Neural cell (in vitro differentiated cells): Measurements from ENCODE around the gene SLC4A9. TPM values are rescaled to one million over a fixed set of nuclear protein-coding genes. Genes with fewer than 3 reads are reported as not detected.

Experiments
- H2AFZ ChIP-seq: fragments of 200-600, 300-800 bp; sonication (generic), shearing (Covaris generic); 2 replicates; pipeline ENCODE4 v1.6.0; 2014; ENCODE audit warnings: low read depth, mild to moderate bottlenecking, antibody characterized with exemption, low read length, moderate library complexity
- H3F3A ChIP-seq: fragments of 200-600 bp; shearing (Covaris generic); 2 replicates; pipeline ENCODE4 v1.6.1; 2016; ENCODE audit warnings: mild to moderate bottlenecking, moderate library complexity, mixed read lengths, antibody characterized with exemption, low read length; ENCODE audit not compliant: insufficient read depth, poor library complexity, severe bottlenecking
- H3K27ac ChIP-seq: fragments of 200-600, 300-800 bp; sonication (generic), shearing (Covaris generic); 2 replicates; pipeline ENCODE4 v1.5.1; 2014; ENCODE audit warnings: mild to moderate bottlenecking, low read length, moderate library complexity
- H3K27me3 ChIP-seq: fragments of 300-800, 200-600 bp; sonication (generic), shearing (Covaris generic); 2 replicates; pipeline ENCODE4 v1.6.0; 2014; ENCODE audit warnings: mild to moderate bottlenecking, low read depth, low read length, moderate library complexity; ENCODE audit not compliant: insufficient read depth
- H3K36me3 ChIP-seq: fragments of 300-800, 200-600 bp; sonication (generic), shearing (Covaris generic); 2 replicates; pipeline ENCODE4 v1.5.1; 2014; ENCODE audit warnings: mild to moderate bottlenecking, antibody characterized with exemption, low read length, moderate library complexity; ENCODE audit not compliant: insufficient read depth
- H3K4me2 ChIP-seq: fragments of 300-800, 200-600 bp; sonication (generic), shearing (Covaris generic); 2 replicates; pipeline ENCODE4 v1.6.0; 2014; ENCODE audit warnings: mild to moderate bottlenecking, low read length
- H3K4me3 ChIP-seq: fragments of 300-800, 200-600 bp; sonication (generic), shearing (Covaris generic); 2 replicates; pipeline ENCODE4 v1.5.1; 2014; ENCODE audit warnings: mild to moderate bottlenecking, low read length, moderate library complexity
- H3K79me2 ChIP-seq: fragments of 200-600 bp; shearing (Covaris generic); replicated peaks from 2 replicates; pipeline ENCODE4 v1.6.0; 2014; ENCODE audit warnings: mild to moderate bottlenecking, low read length, moderate library complexity; ENCODE audit not compliant: insufficient read depth
- H3K9ac ChIP-seq: fragments of 300-800, 200-600 bp; sonication (generic), shearing (Covaris generic); 2 replicates; pipeline ENCODE4 v1.6.1; 2016; ENCODE audit warnings: mild to moderate bottlenecking, low read length, mixed read lengths
- H3K9me2 ChIP-seq: fragments of 200-600 bp; shearing (Covaris generic); 2 replicates; pipeline ENCODE4 v1.6.1; 2016; ENCODE audit warnings: mild to moderate bottlenecking, low read length, mixed read lengths; ENCODE audit not compliant: insufficient read depth
- H3K9me3 ChIP-seq: fragments of 200-600, 300-800 bp; sonication (generic), shearing (Covaris generic); 2 replicates; pipeline ENCODE4 v1.6.1; 2016; ENCODE audit warnings: mild to moderate bottlenecking, mixed run types, low read length, moderate library complexity, mixed read lengths
- H4K20me1 ChIP-seq: fragments of 200-600 bp; shearing (Covaris generic); 2 replicates; pipeline ENCODE4 v1.6.1; 2016; ENCODE audit warnings: mild to moderate bottlenecking, mixed run types; ENCODE audit not compliant: insufficient read depth
- CTCF ChIP-seq: fragments of 450-650 bp; IDR thresholded peaks from 2 replicates; pipeline ENCODE4 v1.5.1; 2014; ENCODE audit warnings: antibody characterized with exemption, mild to moderate bottlenecking, moderate library complexity; ENCODE audit not compliant: poor library complexity, severe bottlenecking
- EZH2 ChIP-seq: fragments of 200-600, 300-800 bp; shearing (Covaris generic), sonication (generic); IDR thresholded peaks from 2 replicates; pipeline ENCODE4 v1.6.1; 2014; ENCODE audit warnings: antibody characterized with exemption, low read length, borderline replicate concordance, mild to moderate bottlenecking; ENCODE audit not compliant: insufficient read depth, poor library complexity, severe bottlenecking
- MXI1 ChIP-seq: fragments of 450-650 bp; conservative IDR thresholded peaks from 2 replicates; pipeline ENCODE4 v1.6.1; 2014; ENCODE audit warnings: antibody characterized with exemption, mild to moderate bottlenecking; ENCODE audit not compliant: poor library complexity, severe bottlenecking
- POLR2AphosphoS5 ChIP-seq: IDR thresholded peaks from 2 replicates; pipeline ENCODE4 v1.6.1; 2012
- RAD21 ChIP-seq: fragments of 450-650 bp; conservative IDR thresholded peaks from 2 replicates; pipeline ENCODE4 v1.6.1; 2014; ENCODE audit warnings: antibody characterized with exemption, mild to moderate bottlenecking, moderate library complexity
- SMC3 ChIP-seq: fragments of 450-650 bp; conservative IDR thresholded peaks from 2 replicates; pipeline ENCODE4 v1.6.1; 2014; ENCODE audit warnings: antibody characterized with exemption, mild to moderate bottlenecking, moderate library complexity; ENCODE audit not compliant: poor library complexity
- TAF1 ChIP-seq: IDR thresholded peaks from 2 replicates; pipeline ENCODE4 v1.6.1; 2012; ENCODE audit warnings: low read depth
- polyA plus RNA-seq: library from polyadenylated mRNA; depleted of rRNA; stranded (reverse); fragments of >200 nt; gene quantifications from 2 replicates; pipeline ENCODE4 v1.2.3, GENCODE V29; 2014
- TF ChIP-seq, protein P1 (sequence below): IDR thresholded peaks from 2 replicates; pipeline ENCODE4 v1.6.1; 2012; ENCODE audit warnings: borderline replicate concordance

The SLC4A9 gene
- polyA plus RNA-seq, 1 donor from 2014 or later = not detected

- Histone ChIP-seq H3K9me3 (no peaks in the 10 kb centered on the region), H3K9me2 (no peaks in the 10 kb centered on the region), H3F3A (no peaks in the 10 kb centered on the region), H3K27ac (no peak overlapping the region), H3K9ac (no peak overlapping the region), H2AFZ (no peak overlapping the region), H3K4me3 (peak overlapping the region; percentile 92), H3K27me3 (no peaks in the 10 kb centered on the region), H3K79me2 (no peaks in the 10 kb centered on the region), H3K36me3 (no peaks in the 10 kb centered on the region), H4K20me1 (no peaks in the 10 kb centered on the region), H3K4me2 (no peak overlapping the region)
- no peak for TF ChIP-seq MXI1
These were observed 15.1 kb upstream of the SLC4A9 start for GRCh38 chr5:140344683-140345423.

DNA sequence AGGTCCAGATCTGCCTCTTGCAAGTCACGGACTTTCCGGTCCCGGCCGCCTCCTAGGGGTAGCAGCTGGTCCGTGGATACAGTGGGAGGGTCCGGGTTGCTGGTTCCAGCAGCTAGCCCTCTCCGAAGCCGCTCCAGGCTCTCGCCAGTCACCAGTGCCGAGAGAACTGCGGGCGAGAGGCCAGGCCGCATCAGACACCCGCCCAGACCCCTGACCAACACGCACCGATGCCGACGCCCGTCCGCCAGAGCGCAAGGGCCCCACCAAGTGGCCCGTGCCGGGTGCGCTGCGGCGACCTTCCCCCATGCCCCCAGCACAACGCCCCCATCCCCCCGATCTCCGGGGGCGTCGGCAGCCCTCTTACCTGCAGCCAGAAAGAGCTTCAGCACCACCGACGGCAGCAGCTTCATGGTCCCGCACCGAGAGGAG, 14.1 kb upstream of the SLC4A9 start:
- Histone ChIP-seq H3K9me2 (no peaks in the 10 kb centered on the region), H4K20me1 (no peaks in the 10 kb centered on the region), H3K27me3 (no peaks in the 10 kb centered on the region), H3F3A (no peaks in the 10 kb centered on the region), H3K9ac (peak overlapping the region; percentile 63), H3K4me2 (peak overlapping the region; percentile 35), H3K9me3 (no peaks in the 10 kb centered on the region), H3K4me3 (peak overlapping the region; percentile 92), H2AFZ (peak overlapping the region; percentile 73), H3K36me3 (no peaks in the 10 kb centered on the region), H3K79me2 (no peaks in the 10 kb centered on the region), H3K27ac (no peak overlapping the region)
- TF ChIP-seq TAF1 (no peak), MXI1 (no peak), POLR2AphosphoS5 (no peak), CTCF (peak; percentile 30), SMC3 (no peak), RAD21 (no peak), EZH2 (no peak)
- TF ChIP-seq, protein P1, sequence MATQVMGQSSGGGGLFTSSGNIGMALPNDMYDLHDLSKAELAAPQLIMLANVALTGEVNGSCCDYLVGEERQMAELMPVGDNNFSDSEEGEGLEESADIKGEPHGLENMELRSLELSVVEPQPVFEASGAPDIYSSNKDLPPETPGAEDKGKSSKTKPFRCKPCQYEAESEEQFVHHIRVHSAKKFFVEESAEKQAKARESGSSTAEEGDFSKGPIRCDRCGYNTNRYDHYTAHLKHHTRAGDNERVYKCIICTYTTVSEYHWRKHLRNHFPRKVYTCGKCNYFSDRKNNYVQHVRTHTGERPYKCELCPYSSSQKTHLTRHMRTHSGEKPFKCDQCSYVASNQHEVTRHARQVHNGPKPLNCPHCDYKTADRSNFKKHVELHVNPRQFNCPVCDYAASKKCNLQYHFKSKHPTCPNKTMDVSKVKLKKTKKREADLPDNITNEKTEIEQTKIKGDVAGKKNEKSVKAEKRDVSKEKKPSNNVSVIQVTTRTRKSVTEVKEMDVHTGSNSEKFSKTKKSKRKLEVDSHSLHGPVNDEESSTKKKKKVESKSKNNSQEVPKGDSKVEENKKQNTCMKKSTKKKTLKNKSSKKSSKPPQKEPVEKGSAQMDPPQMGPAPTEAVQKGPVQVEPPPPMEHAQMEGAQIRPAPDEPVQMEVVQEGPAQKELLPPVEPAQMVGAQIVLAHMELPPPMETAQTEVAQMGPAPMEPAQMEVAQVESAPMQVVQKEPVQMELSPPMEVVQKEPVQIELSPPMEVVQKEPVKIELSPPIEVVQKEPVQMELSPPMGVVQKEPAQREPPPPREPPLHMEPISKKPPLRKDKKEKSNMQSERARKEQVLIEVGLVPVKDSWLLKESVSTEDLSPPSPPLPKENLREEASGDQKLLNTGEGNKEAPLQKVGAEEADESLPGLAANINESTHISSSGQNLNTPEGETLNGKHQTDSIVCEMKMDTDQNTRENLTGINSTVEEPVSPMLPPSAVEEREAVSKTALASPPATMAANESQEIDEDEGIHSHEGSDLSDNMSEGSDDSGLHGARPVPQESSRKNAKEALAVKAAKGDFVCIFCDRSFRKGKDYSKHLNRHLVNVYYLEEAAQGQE = no peak
